Left hindlimb (tissue), 1 donor: ENCODE results near the gene CHST14.

Experiments
- DNase-seq: peaks from one replicate; pipeline ENCODE4 v3.0.0-alpha.2; 2018

Gene CHST14

DNA sequence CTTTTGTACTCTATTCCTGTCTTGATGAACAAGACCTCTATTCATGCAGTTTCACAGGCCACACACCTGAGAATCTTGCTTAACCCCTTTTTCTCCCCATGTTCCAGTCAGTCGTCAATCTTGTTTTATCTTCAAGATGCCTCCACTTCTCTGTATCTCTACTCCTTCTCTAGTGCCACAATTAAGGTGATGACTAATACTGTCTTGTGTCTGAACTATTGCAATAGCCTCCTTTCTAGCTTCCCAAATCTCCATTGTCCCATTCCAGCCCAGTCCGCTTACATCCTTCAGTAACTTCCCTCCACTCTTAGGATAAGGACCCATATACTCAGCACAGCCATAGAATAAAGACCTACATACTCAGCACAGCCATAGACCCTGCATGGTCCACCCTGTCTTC lies 24.7 kb downstream of the CHST14 start:
- no peak for DNase-seq

DNA sequence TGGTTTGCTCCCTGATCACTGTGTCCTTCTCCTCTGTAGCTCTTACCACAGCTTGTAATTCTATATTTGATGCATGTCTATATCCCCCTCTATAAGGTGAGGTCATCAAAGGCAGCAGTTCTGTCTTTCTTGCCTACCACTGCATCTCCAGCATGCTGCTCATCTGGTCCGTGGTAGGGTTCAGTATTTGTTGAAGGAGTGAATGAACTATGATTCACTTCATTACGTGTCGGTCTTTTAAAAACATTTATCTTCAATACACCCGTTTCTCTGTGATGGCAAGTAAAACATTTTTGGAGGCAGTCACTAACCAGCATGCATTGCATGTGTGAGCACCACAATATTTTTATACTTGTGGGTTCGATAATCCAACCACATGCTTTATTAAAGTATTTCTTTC lies 27.6 kb downstream of the CHST14 start:
- no peak for DNase-seq

DNA sequence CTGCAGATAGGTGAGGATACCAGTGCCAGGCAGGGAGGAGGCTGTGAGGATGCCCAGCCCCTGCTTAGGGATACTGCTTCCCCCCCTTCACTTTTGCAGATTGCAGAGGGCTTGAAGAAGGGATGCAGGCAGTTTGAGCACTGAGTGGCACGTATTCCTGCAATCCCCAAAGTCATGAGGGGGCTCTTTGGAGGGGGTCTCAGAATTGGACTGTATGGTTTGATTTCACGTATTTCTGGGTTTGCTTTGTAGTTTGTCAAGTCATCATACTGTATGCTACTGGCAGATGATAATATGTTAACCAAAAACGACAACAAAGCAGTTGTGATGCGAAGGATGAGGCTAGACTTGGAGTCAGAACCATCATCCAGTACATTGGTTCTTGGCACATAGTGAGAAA lies 28.1 kb downstream of the CHST14 start:
- DNase-seq = no peak

DNA sequence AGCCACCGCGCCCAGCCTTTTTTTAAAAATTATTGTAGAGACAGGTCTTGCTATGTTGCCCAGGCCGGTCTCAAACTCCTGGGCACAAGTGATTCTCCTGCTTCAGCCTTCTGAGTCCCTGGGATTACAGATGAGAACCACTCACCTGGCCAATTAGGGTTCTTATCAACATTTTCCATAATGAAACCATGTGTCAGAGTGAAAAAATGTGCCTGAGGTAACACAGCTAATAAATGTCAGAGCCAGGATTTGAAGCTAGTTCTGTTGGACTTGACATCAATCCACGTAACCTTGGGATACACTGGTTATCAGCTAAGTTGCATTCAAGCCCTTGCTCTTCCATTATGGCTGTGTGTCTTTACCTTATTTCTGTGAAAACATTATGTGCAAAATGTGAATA lies 29.1 kb downstream of the CHST14 start:
- no peak for DNase-seq

DNA sequence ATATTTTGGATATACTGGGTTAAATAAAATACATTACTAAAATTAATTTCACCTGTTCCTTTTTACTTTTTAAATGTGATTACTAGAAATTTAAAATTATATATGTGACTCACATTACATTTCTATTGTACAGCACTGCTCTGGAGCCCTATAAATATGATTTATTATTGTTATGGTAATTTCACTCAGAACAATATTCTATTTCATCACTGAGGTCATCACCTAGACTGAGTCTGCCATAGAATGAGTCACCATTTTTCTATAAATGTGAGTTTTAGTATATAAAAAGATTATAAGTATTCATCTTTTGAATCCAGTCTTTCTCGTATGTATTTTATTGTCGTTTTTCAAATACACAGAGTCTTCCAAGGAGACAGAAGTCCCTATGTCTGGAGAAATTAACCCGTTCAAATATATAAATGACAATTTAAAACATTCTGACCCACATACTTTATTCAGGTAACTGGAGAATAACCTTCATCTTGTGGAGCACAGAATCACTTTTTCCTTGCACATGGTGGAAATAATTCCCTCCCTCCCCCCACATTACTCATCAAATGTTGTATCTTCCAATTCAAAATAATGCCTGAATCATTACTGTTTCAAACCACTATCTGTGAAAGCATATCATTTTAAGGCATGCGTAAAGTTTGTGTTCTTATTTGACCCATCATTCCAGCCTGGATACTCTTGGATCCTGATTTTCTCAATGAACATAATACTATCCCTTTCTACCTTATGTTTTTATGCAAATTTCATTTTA lies 30.0 kb downstream of the CHST14 start:
- no peak for DNase-seq

DNA sequence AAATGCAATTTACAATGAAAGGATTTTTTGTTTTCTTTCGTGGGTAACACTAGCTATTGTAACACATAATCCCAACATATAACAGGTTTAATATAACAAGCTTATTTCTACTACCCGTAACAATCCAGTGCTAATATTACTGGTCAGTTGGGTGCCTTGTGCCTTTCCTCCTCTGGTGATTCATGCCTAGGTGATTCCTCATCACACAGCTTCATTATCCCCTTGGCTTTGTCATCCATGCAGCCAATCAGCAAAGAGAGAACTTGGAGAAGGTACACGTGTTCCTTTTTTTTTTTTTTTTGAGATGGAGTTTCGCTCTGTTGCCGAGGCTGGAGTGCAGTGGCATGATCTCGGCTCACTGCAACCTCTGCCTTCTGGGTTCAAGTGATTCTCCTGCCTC lies 30.7 kb downstream of the CHST14 start:
- DNase-seq = no peak

DNA sequence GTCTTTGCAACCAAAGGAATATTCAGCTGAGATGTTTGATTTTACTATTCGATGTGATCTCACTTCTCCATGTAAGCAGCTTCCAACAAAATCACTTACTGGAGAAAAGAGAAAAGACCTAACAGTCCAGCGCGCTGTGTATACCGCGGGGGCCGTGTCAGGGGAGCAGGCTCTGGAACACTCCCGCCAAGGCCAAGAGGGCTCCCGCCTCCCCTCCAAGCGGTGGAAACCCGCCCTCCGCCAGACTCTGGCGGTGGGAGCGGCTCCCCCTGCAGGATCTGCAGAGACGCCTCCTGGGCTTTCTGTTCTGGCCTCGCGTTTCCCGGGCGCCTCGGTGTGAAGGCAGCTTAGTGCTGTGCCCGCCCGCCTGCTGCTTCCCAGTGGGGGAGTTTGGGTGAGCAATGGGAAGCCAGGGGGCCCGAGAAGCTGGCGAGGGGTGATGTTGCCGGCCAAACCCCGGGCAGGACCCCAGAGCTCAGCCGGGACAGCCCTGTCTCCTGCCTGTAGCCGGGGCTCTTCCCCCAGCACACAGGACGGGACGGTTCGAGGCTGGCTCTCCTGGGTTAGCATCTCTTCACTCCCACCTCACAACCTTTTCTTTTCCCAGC lies 36.3 kb downstream of the CHST14 start:
- DNase-seq = peak; percentile 87

DNA sequence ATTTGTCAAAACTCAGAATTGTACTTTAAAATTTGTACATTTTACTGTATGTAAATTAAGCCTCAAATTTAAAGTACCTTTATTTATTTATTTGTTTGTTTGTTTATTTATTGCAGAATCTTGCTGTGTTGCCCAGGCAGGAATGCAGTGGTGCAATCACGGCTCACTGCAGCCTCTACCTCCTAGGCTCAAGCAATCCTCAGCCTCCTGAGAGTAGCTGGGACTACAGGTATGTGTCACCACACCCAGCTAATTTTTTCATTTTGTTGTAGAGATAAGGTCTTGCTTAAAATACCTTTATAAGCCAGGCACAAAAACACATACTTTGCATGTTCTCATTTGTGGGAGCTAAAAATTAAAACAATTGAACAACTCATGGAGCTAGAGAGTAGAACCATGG lies 37.4 kb downstream of the CHST14 start:
- no peak for DNase-seq

DNA sequence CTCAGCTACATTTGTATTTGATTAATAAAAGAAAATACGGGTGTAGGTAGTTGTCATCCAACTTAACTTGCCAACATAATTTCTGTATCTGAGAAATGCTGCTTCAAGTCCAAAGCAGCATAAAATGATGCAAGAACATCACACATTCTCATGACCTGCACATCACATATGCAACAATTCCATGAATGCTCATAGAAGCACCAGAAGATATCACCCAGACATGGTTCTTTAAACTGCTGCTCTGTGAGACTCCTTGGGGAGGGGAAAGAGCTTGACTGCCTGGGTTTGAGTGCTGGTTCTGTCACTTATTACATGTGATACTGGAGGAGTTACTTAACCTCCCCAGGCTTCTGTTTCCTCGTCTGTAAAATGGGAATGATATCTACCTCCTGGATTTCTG lies 39.4 kb downstream of the CHST14 start:
- DNase-seq = no peak

DNA sequence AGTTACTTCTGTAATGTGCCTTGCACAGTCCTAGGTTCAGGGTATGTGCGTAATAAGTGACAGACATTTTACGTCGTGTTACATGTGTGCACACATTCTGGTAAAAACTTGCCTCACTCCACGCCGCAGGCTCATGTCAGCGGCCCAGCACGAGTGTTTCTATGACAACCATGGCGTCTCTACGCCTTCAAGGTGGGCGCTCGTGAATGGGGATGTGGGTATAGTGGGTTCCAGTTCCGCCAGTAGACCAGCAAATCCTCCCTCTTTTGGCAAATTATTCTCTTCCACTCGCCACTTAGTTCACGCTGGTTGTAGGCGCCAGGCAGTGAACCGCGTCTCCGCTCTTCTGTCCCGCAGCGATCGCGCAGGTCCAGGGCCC lies 40.3 kb downstream of the CHST14 start:
- no peak for DNase-seq

DNA sequence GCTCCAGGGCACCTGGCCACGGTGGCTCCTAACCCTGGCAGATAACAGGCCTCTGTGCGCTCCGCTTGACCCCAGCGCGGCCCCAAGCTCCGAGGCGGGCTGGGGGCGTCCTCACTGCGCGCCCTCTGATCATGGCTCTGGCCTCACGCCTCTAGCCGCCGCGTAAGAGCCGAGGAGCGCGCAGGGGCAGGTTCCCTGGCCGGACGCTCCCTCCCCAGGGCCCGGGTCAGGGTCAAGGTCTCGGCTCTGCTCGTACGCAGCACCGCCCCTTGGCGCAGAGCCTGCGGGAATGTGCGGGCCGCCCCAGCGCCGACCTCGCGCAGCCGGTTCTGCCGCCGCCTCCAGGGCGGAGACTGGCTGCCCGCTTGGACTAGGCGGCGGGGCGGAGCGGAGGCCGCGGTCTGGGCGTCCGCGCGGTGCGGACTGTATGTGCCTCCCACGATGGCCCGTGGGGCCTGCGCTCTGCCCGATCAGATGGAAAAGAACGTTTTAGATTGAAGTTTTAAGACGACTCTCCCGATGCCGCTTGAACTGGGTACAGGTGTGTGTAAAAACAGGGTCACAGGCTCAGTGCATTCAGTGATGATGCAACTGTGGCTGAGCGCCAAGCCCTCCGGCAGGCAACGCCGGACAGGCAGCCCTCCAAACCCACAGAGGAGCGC lies 40.8 kb downstream of the CHST14 start:
- peak; percentile 64 for DNase-seq

DNA sequence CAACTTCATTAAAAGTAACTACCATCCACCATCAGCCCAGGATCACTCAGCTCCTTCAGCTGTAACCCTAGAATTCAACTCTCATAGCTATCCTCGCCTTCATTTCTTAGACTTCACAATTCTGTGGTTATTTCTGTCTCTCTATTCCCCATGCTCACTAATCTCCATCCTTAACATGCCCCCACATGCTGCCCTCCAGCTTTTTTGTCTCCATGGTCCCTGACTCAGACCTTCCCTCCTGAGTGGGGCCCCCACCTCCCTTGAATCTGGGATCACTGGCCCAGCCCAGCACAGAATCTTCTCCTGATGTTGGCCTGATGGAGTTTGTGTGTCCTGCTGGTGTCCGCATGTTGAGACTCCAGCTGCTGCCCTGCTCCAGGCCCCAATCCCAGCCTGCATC lies 41.7 kb downstream of the CHST14 start:
- no peak for DNase-seq

DNA sequence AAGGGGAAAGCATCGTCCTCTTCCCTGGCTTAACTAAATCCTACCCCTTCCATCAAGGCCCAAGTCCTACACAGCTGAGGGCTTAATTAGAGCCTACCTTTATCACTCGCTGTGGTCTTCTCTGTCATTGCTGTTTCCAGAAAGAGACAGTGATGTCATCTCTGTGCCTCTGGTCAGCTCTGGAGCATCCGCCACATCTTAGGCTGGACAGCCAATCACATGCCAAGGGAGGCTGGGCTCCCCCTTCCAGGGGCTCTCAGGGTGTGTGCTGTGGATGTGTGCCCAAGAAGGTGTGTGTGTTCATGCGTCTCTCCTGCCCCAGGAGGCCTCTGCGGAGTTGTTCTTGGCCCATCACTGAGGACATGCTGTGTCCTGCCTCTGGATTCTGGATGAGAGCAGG lies 42.8 kb downstream of the CHST14 start:
- no peak for DNase-seq

DNA sequence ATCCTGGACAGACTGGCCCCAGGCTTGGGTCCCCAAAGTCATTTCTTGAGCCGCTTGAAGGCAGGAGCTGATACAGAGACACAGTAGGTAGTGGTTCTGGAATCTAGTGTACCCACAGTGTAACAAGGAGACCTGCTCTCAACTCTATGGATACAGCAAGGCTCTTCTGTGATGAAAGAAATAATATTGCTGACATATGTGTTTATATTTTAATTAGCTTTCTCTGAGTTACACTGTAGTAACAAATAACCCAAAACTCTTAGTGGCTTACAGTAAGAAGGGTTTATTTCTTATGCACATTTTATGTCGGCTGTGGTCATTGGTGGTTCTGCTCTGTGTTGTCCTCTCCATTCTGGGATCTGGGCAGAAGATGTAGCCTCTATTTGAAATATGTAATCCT lies 45.5 kb downstream of the CHST14 start:
- DNase-seq = no peak
